Raji (cell line): ENCODE results near the gene MED31.

Source experiments
- POLR2A ChIP-seq: IDR thresholded peaks from 2 replicates; pipeline ENCODE4 v1.6.1; 2011; ENCODE audit warnings: low read depth, low read length, control low read depth; ENCODE audit not compliant: insufficient read depth

The MED31 gene

GRCh38 chr17:6651354-6651918, at the start of gene MED31, which contains the start of gene C17orf100:
TSS of gene MED31 (minus strand) at chr17:6651605. CDS start at chr17:6651528, 77 bp downstream.
TSS of gene C17orf100 (plus strand) at chr17:6651762. CDS start at chr17:6651914, 152 bp downstream.
- TF ChIP-seq POLR2A: peak; percentile 86

DNA sequence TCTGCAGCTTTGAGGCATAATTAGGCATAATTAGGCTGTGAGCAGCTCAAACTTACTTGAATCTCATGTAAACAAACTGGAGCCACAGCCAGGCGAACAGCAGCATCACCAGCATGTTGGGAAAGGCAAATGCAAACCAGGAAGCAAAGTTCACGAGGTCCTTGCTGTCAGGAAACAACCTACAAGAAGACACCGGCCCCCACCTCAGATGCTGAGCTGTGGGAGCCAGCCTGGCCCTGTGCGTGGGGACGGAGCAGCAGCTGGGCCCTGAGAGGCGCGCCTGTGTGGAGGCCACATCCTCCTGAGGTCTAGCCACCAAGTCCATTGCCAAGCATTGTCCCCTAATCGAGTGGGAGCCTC, 49.5 kb upstream of the MED31 start:
- no peak for TF ChIP-seq POLR2A

DNA sequence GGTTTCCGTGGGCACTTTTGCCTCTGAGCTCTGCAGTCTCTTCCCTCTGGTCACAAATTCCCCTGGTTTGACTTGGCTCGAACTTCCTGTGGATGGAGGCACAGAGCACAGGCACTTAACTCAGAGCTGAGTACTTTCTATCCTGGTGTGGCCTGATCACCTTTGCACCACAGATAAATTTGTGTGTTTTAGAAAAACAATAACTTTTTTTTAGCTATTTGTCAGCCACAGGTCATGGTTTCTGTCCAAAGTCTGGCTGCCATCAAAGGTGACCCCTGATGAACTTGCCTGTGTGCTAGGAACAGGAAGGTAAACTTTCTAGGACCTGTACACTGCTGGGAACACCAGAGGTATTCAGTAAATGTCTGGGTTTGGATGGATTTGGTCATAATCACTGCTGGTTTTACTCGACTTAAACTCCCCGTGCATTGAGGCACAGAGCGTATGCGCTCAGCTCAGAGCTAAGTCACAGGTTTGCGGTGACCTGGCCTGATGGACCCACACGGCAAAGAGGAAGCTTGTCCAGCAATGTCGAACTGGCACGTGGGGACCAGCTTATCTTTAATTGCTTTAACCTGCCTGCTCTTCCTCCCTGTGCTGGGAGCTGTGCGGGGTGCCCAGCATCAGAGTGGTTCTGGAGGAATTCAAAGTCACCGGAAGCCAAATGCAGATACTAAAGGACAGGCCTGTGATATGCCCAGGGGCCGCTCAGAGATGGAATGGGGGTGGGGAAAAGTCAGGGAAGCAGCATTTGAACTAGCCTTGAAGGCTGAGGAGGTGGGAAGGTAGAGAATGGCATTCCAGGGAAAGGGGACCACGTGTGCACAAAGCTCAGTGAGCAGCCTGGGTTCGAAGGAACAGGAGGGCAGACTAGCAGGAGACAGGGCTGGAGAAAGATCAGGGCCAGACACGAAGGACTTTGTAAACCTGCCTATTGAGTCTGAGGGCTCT, 48.9 kb upstream of the MED31 start:
- no peak for TF ChIP-seq POLR2A

- no peak for TF ChIP-seq POLR2A
Observed at GRCh38 chr17:6698004-6698403, 46.6 kb upstream of the MED31 start.

- no peak for TF ChIP-seq POLR2A
Observed at GRCh38 chr17:6696906-6697305, 45.5 kb upstream of the MED31 start.

GRCh38 chr17:6695565-6695964, 44.2 kb upstream of the MED31 start:
- TF ChIP-seq POLR2A: no peak

GRCh38 chr17:6695051-6695450, 43.6 kb upstream of the MED31 start:
- no peak for TF ChIP-seq POLR2A

DNA sequence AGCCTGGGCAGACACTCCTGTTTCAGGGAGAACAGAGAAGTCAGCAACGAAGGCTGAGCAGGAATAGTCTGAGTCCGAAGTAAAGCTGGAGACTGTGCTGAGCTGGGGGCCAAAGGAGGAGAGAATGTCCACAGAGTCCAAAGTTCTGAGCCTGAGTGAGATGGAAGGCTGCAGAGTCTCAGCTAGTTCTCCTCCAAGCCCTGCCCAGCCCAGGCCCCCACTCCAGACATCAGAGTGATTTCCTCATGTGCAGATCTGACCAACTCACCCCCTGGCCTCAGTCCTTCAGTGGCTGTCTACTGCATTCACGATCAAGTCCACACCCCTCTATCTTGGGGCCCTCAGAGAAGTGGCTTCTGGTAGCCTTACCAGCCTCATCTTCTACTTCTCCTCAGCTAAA, 40.1 kb upstream of the MED31 start:
- no peak for TF ChIP-seq POLR2A

GRCh38 chr17:6690641-6691040, 39.2 kb upstream of the MED31 start:
- TF ChIP-seq POLR2A: no peak

DNA sequence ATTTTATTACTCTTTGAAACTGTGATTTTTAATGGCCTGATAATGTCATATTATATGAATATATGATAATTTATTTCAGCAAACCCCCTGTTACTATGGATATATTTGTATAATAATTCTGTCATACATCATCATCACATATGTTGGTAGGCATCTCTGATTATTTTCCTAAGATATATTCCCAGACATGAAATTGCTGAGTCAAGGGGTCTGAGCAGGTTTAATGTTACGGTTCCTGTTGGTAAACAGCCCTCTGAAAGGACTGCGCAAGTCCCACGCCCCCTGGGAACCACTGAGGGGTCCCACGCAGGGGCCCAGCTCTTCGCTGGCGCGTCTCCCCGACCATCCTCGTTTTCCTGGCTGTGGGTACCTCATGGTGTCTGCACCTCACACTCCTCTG, 37.5 kb upstream of the MED31 start:
- no peak for TF ChIP-seq POLR2A

DNA sequence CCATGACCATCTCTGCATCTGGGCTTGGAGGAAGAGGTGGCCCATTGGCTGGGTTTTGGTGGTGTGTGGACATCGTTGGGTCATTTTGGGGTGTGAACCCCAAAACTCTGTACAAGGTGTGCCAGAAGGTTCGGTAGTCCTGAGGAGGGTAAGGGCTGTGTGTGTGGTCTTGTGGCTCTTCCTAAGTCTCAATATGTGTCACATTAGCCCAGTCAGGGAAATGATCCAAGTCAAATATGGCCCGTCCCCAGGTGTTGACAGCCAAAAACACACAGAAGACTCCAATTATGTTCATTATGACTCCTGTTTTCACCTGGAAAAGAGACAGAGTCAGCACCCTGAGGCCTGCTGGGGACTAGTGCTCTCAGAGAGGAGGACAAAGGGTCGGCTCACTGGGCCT, 34.6 kb upstream of the MED31 start:
- TF ChIP-seq POLR2A: no peak

DNA sequence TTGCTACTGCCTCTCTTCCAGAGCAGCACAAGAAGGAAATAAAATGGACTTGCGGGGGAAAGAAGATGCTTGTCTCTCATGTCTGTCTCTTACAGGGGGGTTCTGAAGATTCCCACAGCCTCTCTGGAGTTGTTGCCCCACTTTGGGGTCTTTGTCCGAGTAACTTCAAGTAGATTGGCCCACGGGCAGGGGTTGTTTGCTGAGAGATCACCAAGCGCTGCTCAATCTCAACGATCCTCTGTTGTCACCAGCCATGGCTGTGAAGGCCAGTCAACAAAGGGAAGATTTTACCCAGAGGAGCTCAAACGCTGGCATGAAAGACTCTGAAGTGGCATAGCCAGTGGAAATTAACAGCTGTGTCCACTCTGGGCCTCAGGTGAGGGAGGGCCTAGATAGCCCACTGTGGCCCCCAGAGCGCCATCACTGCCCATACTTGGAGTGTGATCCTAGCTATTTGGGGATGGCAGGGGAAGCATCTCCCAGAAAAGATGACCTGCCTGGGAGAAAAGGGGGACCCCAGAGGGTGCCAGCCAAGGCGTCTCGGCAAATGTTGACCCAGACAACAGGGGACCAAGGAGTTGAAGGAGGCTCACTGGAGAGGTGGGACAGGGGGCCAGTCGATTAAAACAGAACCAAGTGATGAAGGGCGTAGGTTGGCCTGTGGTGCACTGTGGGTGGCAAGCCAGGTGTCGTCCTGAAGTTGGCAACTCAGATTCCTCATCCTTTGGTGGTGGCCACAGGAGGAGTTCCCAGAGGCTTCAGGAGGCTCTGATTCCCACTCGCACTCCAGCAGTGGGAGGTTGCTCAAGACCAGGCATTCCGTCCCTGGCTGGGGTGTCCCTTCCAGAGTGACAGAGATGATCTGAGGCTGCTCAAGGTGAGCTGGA, 33.7 kb upstream of the MED31 start:
- no peak for TF ChIP-seq POLR2A

GRCh38 chr17:6684460-6684783, 33.0 kb upstream of the MED31 start:
- no peak for TF ChIP-seq POLR2A

- TF ChIP-seq POLR2A: no peak
Observed at GRCh38 chr17:6683730-6684459, 32.5 kb upstream of the MED31 start.
